Prostate gland (tissue), 2 donors: Measurements from ENCODE around the gene SIGLEC10. TPM values are rescaled to one million over a fixed set of nuclear protein-coding genes. Genes with fewer than 3 reads are reported as not detected.
"Not testable (repeated sequence)": the region's sequence is repeated elsewhere in the genome, so short reads cannot be mapped to it uniquely, and the experiment has no call there.

ENCODE experiments used
- DNase-seq: peaks from one replicate; pipeline ENCODE4 v3.0.0-alpha.2; 2019; ENCODE audit warnings: low spot score
- H3K27ac ChIP-seq, 2 donors: fragments of 200-600 bp; sonication (generic); 2 replicates each; pipeline ENCODE4 v1.5.1; 2017 to 2019
- H3K27me3 ChIP-seq: fragments of 200-600 bp; sonication (generic); replicated peaks from 2 replicates; pipeline ENCODE4 v1.5.1; 2019; ENCODE audit not compliant: insufficient read depth
- H3K36me3 ChIP-seq, 2 donors: fragments of 200-600 bp; sonication (generic); 1 replicate in 1 of 2; 2 replicates in 1 of 2; pipeline versions ENCODE4 v1.5.1 to v1.8.1; 2017 to 2019
- H3K4me1 ChIP-seq: fragments of 200-600 bp; sonication (generic); replicated peaks from 2 replicates; pipeline ENCODE4 v1.5.1; 2019
- H3K4me3 ChIP-seq, 2 donors: fragments of 200-600 bp; sonication (generic); 2 replicates each; pipeline ENCODE4 v1.5.1; 2017 to 2019
- H3K9me3 ChIP-seq: fragments of 200-600 bp; sonication (generic); 2 replicates; pipeline ENCODE4 v1.5.1; 2017
- POLR2A ChIP-seq: fragments of 450-650 bp; IDR thresholded peaks from one replicate; pipeline ENCODE4 v1.6.1; 2016; ENCODE audit warnings: antibody characterized with exemption, mild to moderate bottlenecking
- POLR2AphosphoS5 ChIP-seq: sonication (generic); formaldehyde crosslinking; IDR thresholded peaks from one replicate; pipeline ENCODE4 v1.6.1; 2017; ENCODE audit warnings: antibody characterized with exemption
- WGBS: methylation state at CpG from one replicate; pipeline ENCODE4 v1.1.5; 2018; 5-methylcytosine and 5-hydroxymethylcytosine counted together
- intact Hi-C: fragments of 100-400 bp; cut with DNase I; formaldehyde crosslinking; loops from one replicate; pipeline ENCODE4 v1.14.2; 2022
- total RNA-seq, 2 donors: library from RNA; depleted of rRNA; stranded (reverse); fragments of >200 nt; gene quantifications; one replicate each; pipeline ENCODE4 v1.1.0, GENCODE V29; 2016
- TF ChIP-seq, protein P1 (sequence below), 4 experiments: fragments of 200-600 bp in 2 of 4; fragments of 450-650 bp in 2 of 4; sonication (generic) in 2 of 4; IDR thresholded peaks; 1 replicate in 3 of 4; 2 replicates in 1 of 4; pipeline ENCODE4 v1.5.1; 2016 to 2019; ENCODE audit warnings: antibody characterized with exemption in 4 of 4, mild to moderate bottlenecking in 2 of 4, moderate library complexity in 2 of 4

The SIGLEC10 gene
- total RNA-seq, 2 donors from 2014 or later, result 7.1 to 7.5 TPM

- H3K27me3 ChIP-seq, result no peaks in the 10 kb centered on the region
- intact Hi-C loops, result no loop called here
These were observed 40.0 kb upstream of the SIGLEC10 start for GRCh38 chr19:51457351-51458013.

GRCh38 chr19:51456541-51457290, 39.3 kb upstream of the SIGLEC10 start:
- TF ChIP-seq POLR2AphosphoS5 (no peak), POLR2A (no peak)
- TF ChIP-seq, protein P1, sequence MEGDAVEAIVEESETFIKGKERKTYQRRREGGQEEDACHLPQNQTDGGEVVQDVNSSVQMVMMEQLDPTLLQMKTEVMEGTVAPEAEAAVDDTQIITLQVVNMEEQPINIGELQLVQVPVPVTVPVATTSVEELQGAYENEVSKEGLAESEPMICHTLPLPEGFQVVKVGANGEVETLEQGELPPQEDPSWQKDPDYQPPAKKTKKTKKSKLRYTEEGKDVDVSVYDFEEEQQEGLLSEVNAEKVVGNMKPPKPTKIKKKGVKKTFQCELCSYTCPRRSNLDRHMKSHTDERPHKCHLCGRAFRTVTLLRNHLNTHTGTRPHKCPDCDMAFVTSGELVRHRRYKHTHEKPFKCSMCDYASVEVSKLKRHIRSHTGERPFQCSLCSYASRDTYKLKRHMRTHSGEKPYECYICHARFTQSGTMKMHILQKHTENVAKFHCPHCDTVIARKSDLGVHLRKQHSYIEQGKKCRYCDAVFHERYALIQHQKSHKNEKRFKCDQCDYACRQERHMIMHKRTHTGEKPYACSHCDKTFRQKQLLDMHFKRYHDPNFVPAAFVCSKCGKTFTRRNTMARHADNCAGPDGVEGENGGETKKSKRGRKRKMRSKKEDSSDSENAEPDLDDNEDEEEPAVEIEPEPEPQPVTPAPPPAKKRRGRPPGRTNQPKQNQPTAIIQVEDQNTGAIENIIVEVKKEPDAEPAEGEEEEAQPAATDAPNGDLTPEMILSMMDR (IDR thresholded peaks at IDR 0.05), result no peak
- no peaks in the 10 kb centered on the region for H3K36me3 ChIP-seq
- no peak overlapping the region for H3K27ac ChIP-seq
- no peaks in the 10 kb centered on the region for H3K9me3 ChIP-seq
- 71% methylated on average over 11 of the region's 11 CpGs for WGBS
- no peak overlapping the region for H3K4me3 ChIP-seq
- intact Hi-C loops, result no loop called here
- DNase-seq, result no peak
- H3K4me1 ChIP-seq, result no peaks in the 10 kb centered on the region
- no peaks in the 10 kb centered on the region for H3K27me3 ChIP-seq

More at GRCh38 chr19:51457351-51458013, 40.0 kb upstream of the SIGLEC10 start:
- DNase-seq, result no peak
- Histone ChIP-seq H3K4me3 (no peak overlapping the region), H3K4me1 (no peaks in the 10 kb centered on the region), H3K36me3 (no peaks in the 10 kb centered on the region), H3K27ac (no peak overlapping the region), H3K9me3 (no peaks in the 10 kb centered on the region)
- TF ChIP-seq POLR2AphosphoS5 (no peak), POLR2A (no peak)
- TF ChIP-seq, protein P1 (IDR thresholded peaks at IDR 0.05), result no peak
- 81% methylated on average over 11 of the region's 11 CpGs for WGBS

DNA sequence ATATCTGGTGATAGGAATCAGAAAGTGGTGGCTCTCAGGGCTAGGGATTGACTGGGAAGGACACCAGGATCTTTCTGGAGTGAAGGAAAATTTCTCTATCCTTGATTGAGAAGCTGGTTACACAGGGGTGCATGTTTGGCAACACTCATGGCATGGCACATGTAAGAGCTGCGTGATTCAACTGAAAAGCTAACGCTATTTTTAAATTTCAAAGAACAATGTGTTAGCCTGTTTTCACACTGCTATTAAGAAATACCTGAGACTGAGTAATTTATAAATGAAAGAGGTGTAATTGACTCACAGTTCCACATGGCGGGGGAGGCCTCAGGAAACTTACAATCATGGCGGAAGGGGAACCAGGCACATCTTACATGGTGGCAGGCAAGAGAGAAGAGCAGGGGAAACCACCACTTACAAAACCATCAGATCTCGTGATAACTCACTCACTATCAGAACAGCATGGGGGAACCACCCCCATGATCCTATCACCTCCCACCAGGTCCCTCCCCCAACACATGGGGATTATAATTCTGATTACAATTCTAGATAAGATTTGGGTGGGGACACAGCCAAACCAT, 33.4 kb upstream of the SIGLEC10 start:
- Histone ChIP-seq H3K4me1 (no peaks in the 10 kb centered on the region), H3K36me3 (no peaks in the 10 kb centered on the region), H3K27me3 (peaks cover 4% of the 10 kb centered on the region), H3K9me3 (no peaks in the 10 kb centered on the region), H3K4me3 (no peak overlapping the region), H3K27ac (no peak overlapping the region)
- WGBS, result 88% methylated on average over 5 of the region's 5 CpGs
- no peak for DNase-seq
- TF ChIP-seq POLR2AphosphoS5, result no peak
- intact Hi-C loops, result no loop called here

GRCh38 chr19:51448411-51449016, 31.1 kb upstream of the SIGLEC10 start:
- Histone ChIP-seq H3K36me3 (no peaks in the 10 kb centered on the region), H3K27me3 (peaks cover 4% of the 10 kb centered on the region), H3K4me1 (no peaks in the 10 kb centered on the region), H3K9me3 (no peaks in the 10 kb centered on the region), H3K27ac (no peak overlapping the region), H3K4me3 (no peak overlapping the region)
- DNase-seq, result no peak
- TF ChIP-seq POLR2AphosphoS5 (no peak), POLR2A (no peak)
- TF ChIP-seq, protein P1 (IDR thresholded peaks at IDR 0.05), result no peak
- 62% methylated on average over 13 of the region's 13 CpGs for WGBS
- intact Hi-C loops, result no loop called here

- Histone ChIP-seq H3K4me1 (no peaks in the 10 kb centered on the region), H3K27ac (no peak overlapping the region), H3K4me3 (no peak overlapping the region), H3K36me3 (no peaks in the 10 kb centered on the region), H3K27me3 (peaks cover 4% of the 10 kb centered on the region), H3K9me3 (no peaks in the 10 kb centered on the region)
- WGBS, result 86% methylated on average over 7 of the region's 7 CpGs
- intact Hi-C loops, result no loop called here
- TF ChIP-seq POLR2A (no peak), POLR2AphosphoS5 (no peak)
- TF ChIP-seq, protein P1 (IDR thresholded peaks at IDR 0.05), result no peak
- DNase-seq, result no peak
These were observed 30.6 kb upstream of the SIGLEC10 start for GRCh38 chr19:51448011-51448410.

DNA sequence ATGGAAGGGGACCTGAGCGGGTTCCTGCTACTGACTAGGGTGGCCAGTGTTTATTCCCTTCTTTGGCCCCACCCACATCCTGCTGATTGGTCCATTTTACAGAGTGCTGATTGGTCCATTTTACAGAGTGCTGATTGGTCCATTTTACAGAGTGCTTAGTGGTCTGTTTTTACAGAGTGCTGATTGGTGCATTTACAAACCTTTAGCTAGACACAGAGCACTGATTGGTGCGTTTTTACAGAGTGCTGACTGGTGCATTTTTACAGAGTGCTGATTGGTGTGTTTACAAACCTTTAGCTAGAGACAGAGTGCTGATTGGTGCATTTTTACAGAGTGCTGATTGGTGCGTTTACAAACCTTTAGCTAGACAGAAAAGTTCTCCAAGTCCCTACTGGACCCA, 30.1 kb upstream of the SIGLEC10 start:
- 88% methylated on average over 3 of the region's 3 CpGs for WGBS
- H3K4me3 ChIP-seq, H3K27ac ChIP-seq, H3K9me3 ChIP-seq, H3K4me1 ChIP-seq, intact Hi-C loops, H3K36me3 ChIP-seq, H3K27me3 ChIP-seq, DNase-seq: not testable (repeated sequence)
